ENCODE results near the gene KRTAP10-10.
"Not testable (repeated sequence)": the region's sequence is repeated elsewhere in the genome, so short reads cannot be mapped to it uniquely, and the experiment has no call there.

The KRTAP10-10 gene

GRCh38 chr21:44684483-44684882 lies 47.3 kb downstream of the KRTAP10-10 start:
- H3K4me1 Mint-ChIP-seq = peaks cover 7% of the 10 kb centered on the region
- no peak overlapping the region for H3K27ac Mint-ChIP-seq
- H3K36me3 Mint-ChIP-seq = no peaks in the 10 kb centered on the region
- H3K27me3 Mint-ChIP-seq = peaks cover 37% of the 10 kb centered on the region
- no peak overlapping the region for H3K4me3 Mint-ChIP-seq
- no peak for DNase-seq
- no peaks in the 10 kb centered on the region for H3K9me3 Mint-ChIP-seq
- CTCF ChIA-PET = no interaction called here

- peaks cover 43% of the 10 kb centered on the region for H3K27me3 Mint-ChIP-seq
- DNase-seq, CTCF ChIA-PET: not testable (repeated sequence)
Observed at GRCh38 chr21:44685050-44685449, 47.9 kb downstream of the KRTAP10-10 start.

GRCh38 chr21:44686000-44686781 lies 49.0 kb downstream of the KRTAP10-10 start:
- peaks cover 7% of the 10 kb centered on the region for H3K4me1 Mint-ChIP-seq
- peaks cover 53% of the 10 kb centered on the region for H3K27me3 Mint-ChIP-seq
- H3K4me3 Mint-ChIP-seq = no peak overlapping the region
- H3K9me3 Mint-ChIP-seq = no peaks in the 10 kb centered on the region
- H3K36me3 Mint-ChIP-seq = no peaks in the 10 kb centered on the region
- no peak overlapping the region for H3K27ac Mint-ChIP-seq
- CTCF ChIA-PET = no interaction called here
- DNase-seq = no peak

More at GRCh38 chr21:44685050-44685449, 47.9 kb downstream of the KRTAP10-10 start:
- not testable (repeated sequence) for H3K36me3 Mint-ChIP-seq, H3K4me3 Mint-ChIP-seq, H3K9me3 Mint-ChIP-seq, H3K4me1 Mint-ChIP-seq, H3K27ac Mint-ChIP-seq

GRCh38 chr21:44686843-44687561 lies 49.8 kb downstream of the KRTAP10-10 start:
- Mint-ChIP-seq H3K27ac (no peak overlapping the region), H3K4me1 (peaks cover 7% of the 10 kb centered on the region), H3K27me3 (peaks cover 49% of the 10 kb centered on the region), H3K9me3 (no peaks in the 10 kb centered on the region), H3K36me3 (no peaks in the 10 kb centered on the region), H3K4me3 (no peak overlapping the region)
- DNase-seq = no peak
- CTCF ChIA-PET = no interaction called here

- H3K4me1 Mint-ChIP-seq = peaks cover 7% of the 10 kb centered on the region
Observed at GRCh38 chr21:44687671-44688070, 50.5 kb downstream of the KRTAP10-10 start.

More at GRCh38 chr21:44687671-44688070, 50.5 kb downstream of the KRTAP10-10 start:
- no peak for DNase-seq
- no peaks in the 10 kb centered on the region for H3K36me3 Mint-ChIP-seq
- H3K4me3 Mint-ChIP-seq = no peak overlapping the region
- no peak overlapping the region for H3K27ac Mint-ChIP-seq
- CTCF ChIA-PET = no interaction called here
- peaks cover 4% of the 10 kb centered on the region for H3K9me3 Mint-ChIP-seq
- peaks cover 46% of the 10 kb centered on the region for H3K27me3 Mint-ChIP-seq
